Measurements from ENCODE around the gene AHNAK2.

Gene AHNAK2

DNA sequence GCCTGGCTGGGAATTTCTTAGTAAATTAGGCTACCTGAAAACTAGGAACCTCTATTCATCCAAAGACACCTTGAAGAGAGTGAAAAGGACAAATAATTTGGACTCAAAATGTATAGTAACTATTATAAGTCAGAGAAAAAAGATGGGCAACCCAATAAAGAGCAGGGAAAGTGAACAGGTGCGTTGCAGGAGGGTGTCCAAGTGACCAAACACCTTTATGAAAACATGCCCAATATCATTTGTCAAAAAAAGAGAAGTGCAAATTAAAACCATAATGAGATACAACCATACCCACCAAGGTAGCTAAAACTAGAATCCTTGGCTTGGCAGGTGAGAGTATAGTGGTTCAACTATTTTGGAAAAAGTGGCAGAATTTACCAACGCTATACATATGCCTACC lies 78.4 kb downstream of the AHNAK2 start:
- no peak overlapping the region for H3K4me3 ChIP-seq (ENCODE audit: low read depth, low read length)
- ChIA-PET POLR2A (no interaction called here), CTCF (interaction anchor here (1.0 to 3.0 kb wide), 3 partner anchors 121 to 187 kb away, joined by 3 to 47 read pairs (median 6); partner anchors contain the start of gene CDCA4)
- TF ChIP-seq, protein P1, sequence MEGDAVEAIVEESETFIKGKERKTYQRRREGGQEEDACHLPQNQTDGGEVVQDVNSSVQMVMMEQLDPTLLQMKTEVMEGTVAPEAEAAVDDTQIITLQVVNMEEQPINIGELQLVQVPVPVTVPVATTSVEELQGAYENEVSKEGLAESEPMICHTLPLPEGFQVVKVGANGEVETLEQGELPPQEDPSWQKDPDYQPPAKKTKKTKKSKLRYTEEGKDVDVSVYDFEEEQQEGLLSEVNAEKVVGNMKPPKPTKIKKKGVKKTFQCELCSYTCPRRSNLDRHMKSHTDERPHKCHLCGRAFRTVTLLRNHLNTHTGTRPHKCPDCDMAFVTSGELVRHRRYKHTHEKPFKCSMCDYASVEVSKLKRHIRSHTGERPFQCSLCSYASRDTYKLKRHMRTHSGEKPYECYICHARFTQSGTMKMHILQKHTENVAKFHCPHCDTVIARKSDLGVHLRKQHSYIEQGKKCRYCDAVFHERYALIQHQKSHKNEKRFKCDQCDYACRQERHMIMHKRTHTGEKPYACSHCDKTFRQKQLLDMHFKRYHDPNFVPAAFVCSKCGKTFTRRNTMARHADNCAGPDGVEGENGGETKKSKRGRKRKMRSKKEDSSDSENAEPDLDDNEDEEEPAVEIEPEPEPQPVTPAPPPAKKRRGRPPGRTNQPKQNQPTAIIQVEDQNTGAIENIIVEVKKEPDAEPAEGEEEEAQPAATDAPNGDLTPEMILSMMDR (IDR thresholded peaks at IDR 0.05; ENCODE audit: insufficient read depth, low read length, missing control alignments): no peak
- no peak for DNase-seq (ENCODE audit: low read depth, low spot score)

DNA sequence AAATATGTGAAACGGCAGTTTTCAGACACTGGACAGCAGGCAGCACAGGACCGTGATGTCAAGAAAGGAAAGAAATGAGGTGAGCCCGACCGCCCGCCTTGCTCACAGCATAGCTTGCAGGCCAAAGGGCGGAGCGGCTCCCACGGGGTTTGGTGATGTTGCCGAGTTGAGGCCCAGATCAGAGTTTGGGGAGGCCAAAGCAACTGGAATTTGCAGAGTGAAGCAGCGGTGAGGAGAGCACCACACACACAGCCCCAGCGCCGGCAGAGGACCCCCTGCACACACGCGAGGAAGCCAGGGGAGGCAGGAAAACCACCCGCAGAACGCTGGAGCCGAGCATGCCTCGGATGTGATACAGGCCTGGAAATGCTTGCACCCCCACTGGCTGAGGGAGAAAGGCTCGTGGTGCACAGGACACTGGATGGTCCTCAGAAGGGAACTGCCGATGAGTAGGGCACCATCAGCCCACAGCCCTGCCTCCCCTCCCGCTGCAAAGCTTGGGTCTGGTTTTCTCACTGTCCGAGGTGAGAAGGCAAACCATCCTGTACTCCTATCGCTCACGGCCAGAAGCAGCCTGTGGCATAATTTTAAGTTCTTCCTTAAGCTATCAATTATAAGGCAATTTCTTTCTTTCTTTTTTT lies 79.2 kb downstream of the AHNAK2 start:
- H3K4me3 ChIP-seq (ENCODE audit: low read depth, low read length): no peak overlapping the region
- ChIA-PET POLR2A (no interaction called here), CTCF (interaction anchor here (0.6 to 3.0 kb wide), 8 partner anchors 20 to 188 kb away, joined by 3 to 47 read pairs (median 3); partner anchors contain the start of gene CDCA4)
- DNase-seq (ENCODE audit: low read depth, low spot score): no peak
- TF ChIP-seq, protein P1 (IDR thresholded peaks at IDR 0.05; ENCODE audit: insufficient read depth, low read length, missing control alignments): no peak

DNA sequence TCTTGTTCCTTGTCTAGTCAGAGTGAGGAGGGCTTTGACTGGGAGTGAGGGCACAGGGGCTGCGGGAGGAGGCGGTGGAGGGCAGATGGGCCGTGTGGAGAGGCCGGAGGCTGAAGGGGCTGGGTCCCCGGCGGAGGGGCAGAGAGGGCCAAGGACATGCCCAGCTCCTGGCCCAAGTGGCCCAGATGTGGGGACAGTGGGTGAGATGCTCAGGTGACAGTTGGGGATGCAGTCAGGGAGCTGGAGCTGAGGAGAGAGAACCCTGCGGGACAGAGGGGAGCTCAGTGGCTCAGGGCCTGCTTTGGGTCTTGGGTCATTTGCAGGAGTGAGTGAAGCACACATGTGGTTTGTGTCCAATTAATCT lies 80.0 kb downstream of the AHNAK2 start:
- H3K4me3 ChIP-seq (ENCODE audit: low read depth, low read length): no peak overlapping the region
- ChIA-PET CTCF (interaction anchor here (0.5 to 3.0 kb wide), 8 partner anchors 21 to 188 kb away, joined by 3 to 47 read pairs (median 3); no protein-coding TSS in a partner anchor), POLR2A (no interaction called here)
- TF ChIP-seq, protein P1 (IDR thresholded peaks at IDR 0.05; ENCODE audit: insufficient read depth, low read length, missing control alignments): no peak
- no peak for DNase-seq (ENCODE audit: low read depth, low spot score)

DNA sequence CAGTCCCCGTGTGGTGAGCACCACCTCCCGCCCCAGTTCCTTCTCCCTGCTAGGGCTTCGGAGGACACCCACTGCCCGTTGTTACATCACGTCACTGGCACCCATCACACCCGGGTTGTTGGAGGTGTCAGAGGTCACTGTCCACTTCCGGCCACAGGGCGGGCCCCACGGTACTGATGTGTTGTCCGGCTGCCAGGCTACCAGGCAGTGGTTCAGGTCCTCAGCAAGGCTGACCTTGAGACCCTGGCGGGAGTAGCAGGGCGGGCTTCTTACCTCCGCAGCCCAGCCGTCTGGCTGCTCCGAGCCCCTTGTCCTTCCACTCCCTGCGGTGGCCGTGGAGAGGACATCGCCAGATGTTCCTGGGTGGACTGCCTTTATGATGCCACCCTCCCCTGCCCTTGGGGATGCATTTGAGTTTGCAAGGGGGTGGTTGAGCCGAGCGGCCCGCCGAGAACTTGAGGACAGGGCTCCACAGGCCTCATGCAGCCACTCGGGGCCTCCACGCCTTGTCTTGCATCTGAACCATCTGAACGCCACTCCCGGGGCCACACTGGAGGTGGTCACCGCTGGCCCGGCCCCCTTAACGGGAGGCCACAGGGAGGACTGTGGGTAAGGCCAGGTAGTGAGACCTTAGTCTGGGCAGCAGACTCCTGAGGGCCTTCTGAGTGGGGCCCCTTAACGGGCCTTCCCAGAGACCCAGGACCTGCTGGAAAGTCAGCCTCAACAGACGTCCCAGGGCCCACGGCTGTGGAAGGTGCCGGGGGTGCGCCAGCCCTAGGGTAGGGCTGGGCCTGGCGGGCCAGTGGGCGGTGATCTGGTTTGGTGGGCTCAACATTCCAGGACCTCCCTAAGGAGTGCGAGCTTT lies 80.6 kb downstream of the AHNAK2 start:
- no peak for DNase-seq (ENCODE audit: low read depth, low spot score)
- TF ChIP-seq, protein P1 (IDR thresholded peaks at IDR 0.05; ENCODE audit: insufficient read depth, low read length, missing control alignments): no peak
- CTCF ChIA-PET: interaction anchor here (0.5 to 4.8 kb wide), 18 partner anchors 7 to 175 kb away, joined by 3 to 59 read pairs (median 6); no protein-coding TSS in a partner anchor
- H3K4me3 ChIP-seq (ENCODE audit: low read depth, low read length): no peak overlapping the region
- POLR2A ChIA-PET: no interaction called here

DNA sequence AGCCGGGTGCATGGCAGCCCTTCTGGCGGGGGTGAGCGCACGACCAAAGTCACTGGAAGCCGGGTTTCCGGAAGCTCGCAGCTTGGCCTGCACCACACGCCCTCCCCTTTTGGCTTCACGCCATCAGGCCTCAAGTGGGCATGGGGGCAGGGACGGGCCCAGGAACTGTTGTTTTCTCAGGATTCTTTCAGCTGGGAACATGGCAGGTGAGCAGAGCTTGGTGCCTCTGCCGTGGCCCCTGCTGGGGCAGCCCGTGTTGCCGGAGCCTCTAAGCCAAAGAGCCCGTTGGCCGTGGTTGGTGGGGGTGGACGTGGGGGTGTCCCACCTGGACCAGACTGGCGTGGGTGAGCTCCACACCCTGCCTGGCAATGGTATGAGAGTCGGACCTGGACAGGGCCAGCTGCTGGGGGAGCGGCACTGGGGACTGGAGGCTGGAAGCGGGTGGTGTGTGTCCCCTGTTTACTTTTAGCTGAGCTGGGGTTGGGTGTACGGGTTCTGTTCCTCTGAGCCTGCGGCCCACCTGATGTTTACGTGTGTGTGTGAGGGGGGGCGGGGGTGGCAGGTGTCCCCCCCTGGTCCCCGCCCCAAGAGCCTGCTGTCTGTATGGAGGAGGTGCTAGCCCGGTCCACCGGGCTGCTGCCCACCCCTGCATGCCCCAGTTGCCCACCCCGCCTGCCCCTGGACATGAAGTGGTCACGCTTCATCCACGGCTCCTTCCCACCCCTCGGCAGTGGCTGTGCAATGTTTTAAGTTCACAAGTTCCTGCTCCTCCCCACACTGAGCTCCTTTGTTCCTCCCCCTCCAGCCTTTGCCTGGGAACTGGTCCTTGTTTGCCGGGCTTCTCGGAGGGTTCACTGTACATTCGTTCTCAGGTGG lies 82.2 kb downstream of the AHNAK2 start:
- no peak overlapping the region for H3K4me3 ChIP-seq (ENCODE audit: low read depth, low read length)
- TF ChIP-seq, protein P1 (IDR thresholded peaks at IDR 0.05; ENCODE audit: insufficient read depth, low read length, missing control alignments): no peak
- ChIA-PET CTCF (interaction anchor here (0.6 to 4.8 kb wide), 29 partner anchors 9 to 190 kb away, joined by 3 to 59 read pairs (median 4); partner anchors contain the start of gene CLBA1), POLR2A (no interaction called here)
- DNase-seq (ENCODE audit: low read depth, low spot score): no peak
